GM12878 (cell line): ENCODE results near the gene SPAG16. TPM values are rescaled to one million over a fixed set of nuclear protein-coding genes. Genes with fewer than 3 reads are reported as not detected.
A peak's percentile ranks its signal among the peaks of the same experiment; 100 is the strongest.

Source experiments
- ATAC-seq: fragments of 200-7000 bp; cut with Tn5 transposase; 3 replicates; pipeline ENCODE4 v1.9.1; 2020; ENCODE audit warnings: mild to moderate bottlenecking, moderate library complexity
- BruUV-seq: library from RNA; stranded (reverse); fragments of 400-500 nt; replicated peaks from 2 replicates; lab custom pipeline; 2021; lab: Mats Ljungman, UMichigan
- CTCF ChIA-PET: fragments of 300-600 bp; sonication (Branson Sonifier 250); formaldehyde crosslinking; extraction: SDS; loops from one replicate; lab custom pipeline; 2021; ENCODE audit warnings: inconsistent platforms; lab: Yijun Ruan, JAX
- POLR2A ChIA-PET: fragments of 350-600 bp; formaldehyde crosslinking; extraction: SDS; loops from one replicate; lab custom pipeline; 2021; ENCODE audit warnings: inconsistent platforms; lab: Charles Lee
- RAD21 ChIA-PET: fragments of 300-600 bp; sonication (Branson Sonifier 250); formaldehyde crosslinking; loops from one replicate; lab custom pipeline; 2023; ENCODE audit warnings: antibody characterized with exemption; ENCODE audit not compliant: unreplicated experiment; lab: Charles Lee
- SMC1A ChIA-PET: fragments of 300-600 bp; sonication (Branson Sonifier 250); formaldehyde crosslinking; loops from one replicate; lab custom pipeline; 2023; ENCODE audit not compliant: unreplicated experiment, uncharacterized antibody; lab: Charles Lee
- DNase-seq: peaks from one replicate; pipeline ENCODE4 v3.0.0-alpha.2; 2011; ENCODE audit warnings: low read depth, low spot score
- FAIRE-seq: peaks from 3 replicates; lab custom pipeline; 2011; peaks lifted over from hg19 to GRCh38; lab: Jason Lieb, UNC
- H2AFZ ChIP-seq: 2 replicates; pipeline ENCODE4 v1.6.0; 2011; ENCODE audit warnings: low read depth, low read length, control low read depth; ENCODE audit not compliant: control insufficient read depth
- H3K27ac ChIP-seq: 2 replicates; pipeline ENCODE4 v1.5.1; 2011; ENCODE audit warnings: control low read depth; ENCODE audit not compliant: control insufficient read depth, insufficient read depth
- H3K27me3 ChIP-seq, 2 experiments: replicated peaks in 1 of 2; 2 replicates each; pipeline versions ENCODE4 v1.6.0 to v1.6.1; 2011; ENCODE audit warnings: low read length in 1 of 2; ENCODE audit not compliant: control insufficient read depth in 2 of 2, insufficient read depth in 2 of 2
- H3K36me3 ChIP-seq, 2 experiments: 2 replicates each; pipeline ENCODE4 v1.5.1; 2011; ENCODE audit warnings: low read length in 1 of 2; ENCODE audit not compliant: control insufficient read depth in 2 of 2, insufficient read depth in 2 of 2
- H3K4me1 ChIP-seq: 2 replicates; pipeline ENCODE4 v1.6.1; 2011; ENCODE audit warnings: mild to moderate bottlenecking, low read length, moderate library complexity, mixed read lengths; ENCODE audit not compliant: control insufficient read depth, insufficient read depth
- H3K4me2 ChIP-seq: 2 replicates; pipeline ENCODE4 v1.6.0; 2011; ENCODE audit warnings: control low read depth; ENCODE audit not compliant: control insufficient read depth, insufficient read depth
- H3K4me3 ChIP-seq: fragments of 200-600 bp; sonication (generic); 2 replicates; pipeline ENCODE4 v1.5.1; 2016
- H3K79me2 ChIP-seq: 2 replicates; pipeline ENCODE4 v1.6.0; 2011; ENCODE audit warnings: low read length; ENCODE audit not compliant: control insufficient read depth, insufficient read depth
- H3K9ac ChIP-seq: 2 replicates; pipeline ENCODE4 v1.8.0; 2011; ENCODE audit warnings: low read length, control low read depth, mixed read lengths; ENCODE audit not compliant: control insufficient read depth, insufficient read depth
- H3K9me3 ChIP-seq: replicated peaks from 3 replicates; pipeline ENCODE4 v1.5.1; 2011; ENCODE audit warnings: mild to moderate bottlenecking, low read length; ENCODE audit not compliant: control insufficient read depth, insufficient read depth
- H4K20me1 ChIP-seq: 2 replicates; pipeline ENCODE4 v1.6.0; 2011; ENCODE audit not compliant: control insufficient read depth, insufficient read depth
- BCL11A ChIP-seq: IDR thresholded peaks from 2 replicates; pipeline ENCODE4 v1.6.1; 2011; ENCODE audit warnings: low read depth, low read length
- CBX5 ChIP-seq: sonication (generic); IDR thresholded peaks from 2 replicates; pipeline ENCODE4 v1.6.1; 2016; ENCODE audit warnings: low read depth, moderate library complexity, mild to moderate bottlenecking, inconsistent platforms
- CHD1 ChIP-seq: IDR thresholded peaks from 2 replicates; pipeline ENCODE4 v1.6.1; 2012; ENCODE audit warnings: low read depth, low read length, improper control_type of control experiment
- HCFC1 ChIP-seq: fragments of 150-350 bp; IDR thresholded peaks from 2 replicates; pipeline ENCODE4 v1.6.1; 2014; ENCODE audit warnings: low read length
- HDAC2 ChIP-seq: fragments of 200-600 bp; sonication (generic); IDR thresholded peaks from 2 replicates; pipeline ENCODE4 v1.6.1; 2017
- IKZF1 ChIP-seq: fragments of 450-650 bp; conservative IDR thresholded peaks from 2 replicates; pipeline ENCODE4 v1.6.1; 2017; ENCODE audit warnings: antibody characterized with exemption, mild to moderate bottlenecking
- IKZF2 ChIP-seq, 2 experiments: fragments of 450-650 bp; IDR thresholded peaks; 2 replicates each; pipeline ENCODE4 v1.6.1; 2017; ENCODE audit warnings: mild to moderate bottlenecking in 2 of 2, moderate library complexity in 2 of 2
- IRF4 ChIP-seq: IDR thresholded peaks from 2 replicates; pipeline ENCODE4 v1.6.1; 2011; ENCODE audit warnings: low read depth, low read length
- NFYA ChIP-seq: IDR thresholded peaks from 2 replicates; pipeline ENCODE4 v1.6.1; 2011; ENCODE audit warnings: low read depth, mild to moderate bottlenecking, low read length, improper control_type of control experiment, borderline replicate concordance
- POLR2AphosphoS5 ChIP-seq: IDR thresholded peaks from 2 replicates; pipeline ENCODE4 v1.6.1; 2011; ENCODE audit warnings: mild to moderate bottlenecking, low read length, inconsistent platforms
- RFX5 ChIP-seq: IDR thresholded peaks from 2 replicates; pipeline ENCODE4 v1.6.1; 2011; ENCODE audit warnings: low read depth, low read length, improper control_type of control experiment
- SMAD1 ChIP-seq: fragments of 450-650 bp; IDR thresholded peaks from 2 replicates; pipeline ENCODE4 v1.6.1; 2018; ENCODE audit warnings: mild to moderate bottlenecking, low read depth; ENCODE audit not compliant: partially characterized antibody
- SMC3 ChIP-seq: IDR thresholded peaks from 2 replicates; pipeline ENCODE4 v1.6.1; 2011; ENCODE audit warnings: low read length, improper control_type of control experiment, borderline replicate concordance
- SPI1 ChIP-seq: IDR thresholded peaks from 2 replicates; pipeline ENCODE4 v1.6.1; 2011; ENCODE audit warnings: low read depth, mild to moderate bottlenecking, low read length, moderate library complexity, borderline replicate concordance; ENCODE audit not compliant: insufficient read depth
- ZBED1 ChIP-seq: IDR thresholded peaks from 2 replicates; pipeline ENCODE4 v1.6.1; 2016; ENCODE audit warnings: borderline replicate concordance
- WGBS: methylation state at CpG from one replicate; pipeline ENCODE4 v1.1.6; 2016; ENCODE audit warnings: low lambda C conversion rate; ENCODE audit not compliant: insufficient replicate concordance, insufficient coverage; ENCODE audit errors: missing lambda C conversion rate; 5-methylcytosine and 5-hydroxymethylcytosine counted together
- in situ Hi-C: fragments of 300-500 bp; cut with MboI; formaldehyde crosslinking; loops from 9 replicates; pipeline ENCODE4 v1.14.3; 2018; ENCODE audit warnings: mixed read lengths
- intact Hi-C: fragments of 100-400 bp; cut with micrococcal nuclease; formaldehyde crosslinking; loops from one replicate; pipeline ENCODE4 v1.14.2; 2022; ENCODE audit not compliant: unreplicated experiment
- polyA plus RNA-seq, 11 experiments: library from polyadenylated mRNA; depleted of rRNA in 4 of 11; unstranded in 6 of 11; stranded (reverse) in 5 of 11; fragments of >200 nt; fragmentation: Nextera tagmentation in 4 of 11; fragmentation: Illumina TruSeq in 1 of 11; extraction: Ambion mirVana in 4 of 11; extraction: Trizol in 1 of 11; gene quantifications; 1 replicate in 1 of 11; 2 replicates in 10 of 11; pipeline versions ENCODE4 v1.2.1 to v1.2.3, GENCODE V29; 2011 to 2016; ENCODE audit warnings: inconsistent platforms in 2 of 11, missing spikeins in 2 of 11, low read depth in 1 of 11
- total RNA-seq, 4 experiments: library from RNA; depleted of rRNA in 3 of 4; stranded (reverse); fragments of >200 nt in 3 of 4; fragmentation: Illumina TruSeq in 1 of 4; extraction: Trizol in 1 of 4; gene quantifications; 2 replicates each; pipeline versions ENCODE4 v1.2.1 to v1.2.3, GENCODE V29; 2013 to 2021
- TF ChIP-seq, protein P1 (sequence below): IDR thresholded peaks from 2 replicates; pipeline ENCODE4 v1.6.1; 2012; ENCODE audit warnings: improper control_type of control experiment, low read depth, low read length; ENCODE audit not compliant: insufficient replicate concordance

SPAG16 gene
- total and polyA plus RNA-seq, 10 of the 15 experiments (the other 5 are each of a cell fraction or from before 2014, with no cell fraction given): 6.0 to 25.0 (median 15.2) TPM

DNA sequence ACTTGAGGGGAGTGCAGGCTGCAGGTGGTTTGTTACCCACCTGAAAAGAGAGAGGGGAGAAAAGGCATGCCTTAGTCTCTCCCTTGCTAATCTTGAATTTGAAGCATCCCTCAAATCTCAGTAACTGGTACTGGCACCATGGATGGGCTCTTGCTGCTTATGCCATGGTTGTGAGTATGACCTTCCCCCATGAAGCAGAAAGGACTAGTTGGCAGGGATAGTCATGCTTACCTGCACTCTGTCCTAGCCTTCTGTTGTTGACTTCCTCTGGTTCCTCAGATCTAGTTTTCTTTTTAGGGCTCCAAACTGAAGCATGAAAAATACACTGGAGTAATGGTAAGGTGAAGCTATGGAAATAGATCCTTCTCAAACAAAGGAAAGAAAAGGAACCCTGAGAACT lies 191.2 kb downstream of the SPAG16 start:
- intact Hi-C loops (no loop called here), in situ Hi-C loops (no loop called here)
- H3K27me3 ChIP-seq: no peaks in the 10 kb centered on the region
- no peaks in the 10 kb centered on the region for H4K20me1 ChIP-seq
- no peak overlapping the region for H3K4me2 ChIP-seq
- DNase-seq (no peak), FAIRE-seq (no peak), ATAC-seq (no peak)
- no peaks in the 10 kb centered on the region for H3K4me1 ChIP-seq
- H3K9me3 ChIP-seq: peaks cover 3% of the 10 kb centered on the region; the same call in 2 of the 3 replicates
- no peaks in the 10 kb centered on the region for H3K36me3 ChIP-seq
- H3K4me3 ChIP-seq: no peak overlapping the region
- ChIA-PET POLR2A (no interaction called here), CTCF (no interaction called here), SMC1A (no interaction called here), RAD21 (no interaction called here)
- TF ChIP-seq CBX5 (peak; percentile 95), POLR2AphosphoS5 (no peak), HCFC1 (no peak)
- H2AFZ ChIP-seq: no peak overlapping the region
- BruUV-seq: no TSS peak
- H3K27ac ChIP-seq: no peak overlapping the region
- no peak overlapping the region for H3K9ac ChIP-seq
- H3K79me2 ChIP-seq: no peaks in the 10 kb centered on the region

DNA sequence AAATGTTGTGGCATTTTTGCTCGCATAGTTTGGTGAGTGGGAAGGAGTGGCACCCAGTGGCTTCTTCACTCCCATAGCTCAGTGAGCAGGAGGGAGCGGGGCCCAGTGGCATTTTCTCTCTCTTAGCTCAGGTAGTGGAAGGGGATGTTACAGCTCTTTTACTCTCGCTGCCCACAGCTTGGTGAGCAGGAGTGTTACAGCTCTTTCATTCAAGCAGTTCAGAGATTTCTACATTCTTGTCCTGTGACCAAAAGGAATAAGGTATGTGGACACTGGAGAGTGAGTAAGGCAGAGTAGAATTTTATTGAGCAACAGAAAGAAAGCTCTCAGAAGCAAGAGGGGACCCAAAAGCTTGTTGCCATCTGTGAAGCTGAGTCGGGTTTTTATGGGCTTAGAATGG lies 192.4 kb downstream of the SPAG16 start:
- RAD21 ChIA-PET: no interaction called here
- H4K20me1 ChIP-seq: no peaks in the 10 kb centered on the region
- no peak overlapping the region for H3K9ac ChIP-seq
- H3K36me3 ChIP-seq: no peaks in the 10 kb centered on the region
- in situ Hi-C loops (no loop called here), intact Hi-C loops (no loop called here)
- H3K79me2 ChIP-seq: no peaks in the 10 kb centered on the region
- no peak overlapping the region for H3K4me2 ChIP-seq
- BruUV-seq: no TSS peak
- H3K4me3 ChIP-seq: no peak overlapping the region
- peaks cover 3% of the 10 kb centered on the region; the same call in 2 of the 3 replicates for H3K9me3 ChIP-seq
- H3K4me1 ChIP-seq: no peaks in the 10 kb centered on the region
- CTCF ChIA-PET: no interaction called here
- SMC1A ChIA-PET: no interaction called here
- FAIRE-seq (no peak), ATAC-seq (no peak), DNase-seq (no peak)
- H2AFZ ChIP-seq: no peak overlapping the region
- H3K27ac ChIP-seq: no peak overlapping the region
- WGBS: 34% methylated on average over 4 of the region's 4 CpGs
- POLR2A ChIA-PET: no interaction called here
- no peaks in the 10 kb centered on the region for H3K27me3 ChIP-seq
- TF ChIP-seq, protein P1, sequence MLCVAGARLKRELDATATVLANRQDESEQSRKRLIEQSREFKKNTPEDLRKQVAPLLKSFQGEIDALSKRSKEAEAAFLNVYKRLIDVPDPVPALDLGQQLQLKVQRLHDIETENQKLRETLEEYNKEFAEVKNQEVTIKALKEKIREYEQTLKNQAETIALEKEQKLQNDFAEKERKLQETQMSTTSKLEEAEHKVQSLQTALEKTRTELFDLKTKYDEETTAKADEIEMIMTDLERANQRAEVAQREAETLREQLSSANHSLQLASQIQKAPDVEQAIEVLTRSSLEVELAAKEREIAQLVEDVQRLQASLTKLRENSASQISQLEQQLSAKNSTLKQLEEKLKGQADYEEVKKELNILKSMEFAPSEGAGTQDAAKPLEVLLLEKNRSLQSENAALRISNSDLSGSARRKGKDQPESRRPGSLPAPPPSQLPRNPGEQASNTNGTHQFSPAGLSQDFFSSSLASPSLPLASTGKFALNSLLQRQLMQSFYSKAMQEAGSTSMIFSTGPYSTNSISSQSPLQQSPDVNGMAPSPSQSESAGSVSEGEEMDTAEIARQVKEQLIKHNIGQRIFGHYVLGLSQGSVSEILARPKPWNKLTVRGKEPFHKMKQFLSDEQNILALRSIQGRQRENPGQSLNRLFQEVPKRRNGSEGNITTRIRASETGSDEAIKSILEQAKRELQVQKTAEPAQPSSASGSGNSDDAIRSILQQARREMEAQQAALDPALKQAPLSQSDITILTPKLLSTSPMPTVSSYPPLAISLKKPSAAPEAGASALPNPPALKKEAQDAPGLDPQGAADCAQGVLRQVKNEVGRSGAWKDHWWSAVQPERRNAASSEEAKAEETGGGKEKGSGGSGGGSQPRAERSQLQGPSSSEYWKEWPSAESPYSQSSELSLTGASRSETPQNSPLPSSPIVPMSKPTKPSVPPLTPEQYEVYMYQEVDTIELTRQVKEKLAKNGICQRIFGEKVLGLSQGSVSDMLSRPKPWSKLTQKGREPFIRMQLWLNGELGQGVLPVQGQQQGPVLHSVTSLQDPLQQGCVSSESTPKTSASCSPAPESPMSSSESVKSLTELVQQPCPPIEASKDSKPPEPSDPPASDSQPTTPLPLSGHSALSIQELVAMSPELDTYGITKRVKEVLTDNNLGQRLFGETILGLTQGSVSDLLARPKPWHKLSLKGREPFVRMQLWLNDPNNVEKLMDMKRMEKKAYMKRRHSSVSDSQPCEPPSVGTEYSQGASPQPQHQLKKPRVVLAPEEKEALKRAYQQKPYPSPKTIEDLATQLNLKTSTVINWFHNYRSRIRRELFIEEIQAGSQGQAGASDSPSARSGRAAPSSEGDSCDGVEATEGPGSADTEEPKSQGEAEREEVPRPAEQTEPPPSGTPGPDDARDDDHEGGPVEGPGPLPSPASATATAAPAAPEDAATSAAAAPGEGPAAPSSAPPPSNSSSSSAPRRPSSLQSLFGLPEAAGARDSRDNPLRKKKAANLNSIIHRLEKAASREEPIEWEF: no peak
- TF ChIP-seq IRF4 (no peak), POLR2AphosphoS5 (no peak), RFX5 (no peak), BCL11A (no peak), IKZF1 (no peak), HDAC2 (no peak), CHD1 (no peak), SPI1 (no peak), SMAD1 (no peak), SMC3 (no peak), ZBED1 (no peak), NFYA (no peak), IKZF2 (IDR thresholded peaks at IDR 0.05) (no peak)
